ENCODE results near the gene ZNF536.

The ZNF536 gene

GRCh38 chr19:30362156-30362754 lies 9.9 kb upstream of the ZNF536 start:
- no peak for TF ChIP-seq CTCF (IDR thresholded peaks at IDR 0.05; ENCODE audit: control insufficient read depth, insufficient read depth, low read depth, low read length, missing control alignments)
- no peak overlapping the region for H3K4me3 ChIP-seq (ENCODE audit: control insufficient read depth, low read depth, low read length)
- no peak for DNase-seq (ENCODE audit: low read depth)

DNA sequence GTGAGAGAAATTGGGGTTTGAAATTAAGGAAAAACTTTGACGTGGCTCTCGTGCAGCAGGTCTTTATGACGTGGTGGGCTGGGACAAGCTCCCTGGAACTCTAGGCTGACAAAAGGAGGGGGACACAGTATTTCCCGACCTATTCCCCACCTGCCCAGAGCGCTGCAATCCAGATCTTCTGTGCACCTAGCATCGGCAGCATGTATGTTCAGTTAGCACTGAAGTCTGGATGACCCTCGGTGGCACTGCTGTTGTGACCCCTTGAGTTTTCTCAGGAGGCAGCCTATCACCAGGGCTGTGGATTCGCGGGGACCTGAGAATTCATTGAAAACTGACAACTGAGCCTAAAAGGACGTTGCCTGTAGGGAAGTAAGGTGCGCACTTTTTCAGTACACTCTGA lies 9.1 kb upstream of the ZNF536 start:
- TF ChIP-seq CTCF (IDR thresholded peaks at IDR 0.05; ENCODE audit: control insufficient read depth, insufficient read depth, low read depth, low read length, missing control alignments) = no peak
- no peak overlapping the region for H3K4me3 ChIP-seq (ENCODE audit: control insufficient read depth, low read depth, low read length)
- DNase-seq (ENCODE audit: low read depth) = no peak

DNA sequence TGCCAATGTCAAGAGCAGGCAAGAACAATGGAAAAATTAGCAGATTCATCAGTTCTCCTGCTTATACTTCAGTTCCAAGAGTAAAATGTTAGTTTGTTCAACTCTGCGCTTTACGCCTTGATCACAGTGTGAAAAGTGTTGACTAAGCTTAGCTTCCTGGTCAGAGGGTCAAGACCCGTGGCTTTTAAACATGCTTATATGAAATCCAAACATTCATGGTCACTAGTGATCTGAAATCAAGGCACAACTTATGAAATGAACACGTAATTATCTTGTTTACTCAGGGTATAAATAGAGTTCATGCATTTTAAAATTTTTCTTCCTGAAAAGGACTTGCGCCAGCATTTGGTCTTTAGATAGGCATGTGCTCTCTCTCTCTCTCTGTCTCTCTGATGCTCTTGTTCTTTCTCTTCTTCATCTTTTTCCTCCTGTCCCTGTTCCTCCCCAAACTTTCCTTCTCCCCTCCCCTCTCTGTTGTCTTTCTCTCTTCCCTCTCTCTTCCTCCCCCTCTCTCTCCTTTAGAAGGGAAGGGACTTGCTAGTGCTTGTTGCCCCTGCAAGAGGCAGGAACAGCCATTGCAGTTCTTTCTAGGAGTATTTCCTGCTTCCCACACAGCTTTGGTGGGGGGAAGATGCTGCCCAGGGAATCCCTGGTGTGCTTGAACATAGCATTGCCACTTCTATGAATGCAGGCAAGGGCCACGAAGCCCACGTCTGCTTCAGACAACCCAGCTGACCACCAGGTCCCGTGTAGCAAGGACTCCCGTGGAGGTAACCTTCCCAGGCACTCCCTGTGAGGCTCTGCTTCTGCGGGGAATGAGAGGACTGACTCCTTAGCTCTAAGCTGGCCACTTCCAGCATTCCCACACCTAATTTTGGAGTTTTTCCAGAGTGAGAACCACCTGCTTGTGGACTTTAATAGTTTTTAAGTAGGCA lies 7.1 kb upstream of the ZNF536 start:
- H3K4me3 ChIP-seq (ENCODE audit: control insufficient read depth, low read depth, low read length) = no peak overlapping the region
- TF ChIP-seq CTCF (IDR thresholded peaks at IDR 0.05; ENCODE audit: control insufficient read depth, insufficient read depth, low read depth, low read length, missing control alignments) = no peak
- no peak for DNase-seq (ENCODE audit: low read depth)

DNA sequence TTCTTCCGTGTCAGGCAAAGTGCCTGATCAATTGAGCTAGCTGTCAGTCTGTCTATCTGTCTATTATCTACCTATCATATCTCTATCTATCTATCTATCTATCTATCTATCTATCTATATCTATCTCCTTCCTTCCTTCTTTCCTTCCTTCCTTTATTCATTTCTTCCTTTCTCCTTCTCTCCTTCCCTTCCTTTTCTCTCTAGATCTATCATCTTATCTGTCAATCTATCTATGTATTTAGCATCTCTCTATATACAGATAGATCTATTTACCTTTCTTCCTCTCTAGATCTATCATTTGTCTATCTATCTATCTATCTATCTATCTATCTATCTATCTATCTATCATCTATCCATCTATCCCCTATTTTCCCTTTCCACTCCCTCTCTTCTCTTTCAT lies 5.9 kb upstream of the ZNF536 start:
- no peak overlapping the region for H3K4me3 ChIP-seq (ENCODE audit: control insufficient read depth, low read depth, low read length)
- TF ChIP-seq CTCF (IDR thresholded peaks at IDR 0.05; ENCODE audit: control insufficient read depth, insufficient read depth, low read depth, low read length, missing control alignments) = no peak
- DNase-seq (ENCODE audit: low read depth) = no peak

DNA sequence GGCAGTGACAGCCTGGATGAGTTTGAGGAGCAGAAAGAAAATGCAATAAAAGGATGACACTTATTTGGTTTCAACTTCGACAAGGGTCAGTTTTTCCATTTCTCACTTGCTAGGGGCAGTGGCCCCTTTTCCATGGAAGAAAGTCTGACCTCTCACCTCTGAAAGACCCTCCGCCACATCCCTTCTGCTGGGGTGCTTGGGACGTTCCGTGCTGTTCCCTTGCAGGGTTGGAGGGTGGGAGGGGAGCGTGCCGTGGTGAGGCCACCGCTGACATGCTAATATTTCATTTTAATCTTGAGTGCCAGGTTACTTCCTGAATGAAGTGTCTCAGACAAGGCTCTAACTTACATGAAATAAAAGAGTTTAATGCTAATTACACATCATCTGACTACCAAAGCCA lies 5.2 kb upstream of the ZNF536 start:
- no peak for DNase-seq (ENCODE audit: low read depth)
- TF ChIP-seq CTCF (IDR thresholded peaks at IDR 0.05; ENCODE audit: control insufficient read depth, insufficient read depth, low read depth, low read length, missing control alignments) = no peak
- H3K4me3 ChIP-seq (ENCODE audit: control insufficient read depth, low read depth, low read length) = no peak overlapping the region

- no peak for DNase-seq (ENCODE audit: low read depth)
- TF ChIP-seq CTCF (IDR thresholded peaks at IDR 0.05; ENCODE audit: control insufficient read depth, insufficient read depth, low read depth, low read length, missing control alignments) = no peak
- H3K4me3 ChIP-seq (ENCODE audit: control insufficient read depth, low read depth, low read length) = no peak overlapping the region
These were observed 4.8 kb upstream of the ZNF536 start for GRCh38 chr19:30367421-30367820.
